GM18499 (cell line): ENCODE data around the gene ABAT.
"Not testable (repeated sequence)": the region's sequence is repeated elsewhere in the genome, so short reads cannot be mapped to it uniquely, and the experiment has no call there.

Experiments used
- ATAC-seq: cut with Tn5 transposase; IDR thresholded peaks from one replicate; pipeline ENCODE4 v1.9.1; 2021; ENCODE audit warnings: moderate number of reproducible peaks; ENCODE audit not compliant: insufficient read depth, unreplicated experiment

ABAT gene

DNA sequence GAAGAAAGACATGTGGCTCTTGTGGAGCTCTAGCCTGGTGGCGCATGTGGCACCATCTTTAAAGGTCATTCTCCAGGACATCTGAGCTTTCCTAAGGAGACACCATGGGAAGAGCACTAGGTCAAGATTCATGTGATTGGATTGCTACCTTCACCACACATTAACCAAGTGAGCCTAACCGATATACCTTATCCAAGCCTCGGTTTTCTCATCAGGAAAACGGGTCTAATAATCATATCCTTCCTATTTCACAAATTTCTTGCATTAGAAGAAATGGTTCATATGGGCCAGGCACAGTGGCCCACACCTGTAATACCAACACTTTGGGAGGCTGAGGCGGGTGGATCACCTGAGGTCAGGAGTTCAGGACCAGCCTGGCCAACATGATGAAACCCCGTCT lies 64.7 kb downstream of the ABAT start:
- ATAC-seq, result no peak

DNA sequence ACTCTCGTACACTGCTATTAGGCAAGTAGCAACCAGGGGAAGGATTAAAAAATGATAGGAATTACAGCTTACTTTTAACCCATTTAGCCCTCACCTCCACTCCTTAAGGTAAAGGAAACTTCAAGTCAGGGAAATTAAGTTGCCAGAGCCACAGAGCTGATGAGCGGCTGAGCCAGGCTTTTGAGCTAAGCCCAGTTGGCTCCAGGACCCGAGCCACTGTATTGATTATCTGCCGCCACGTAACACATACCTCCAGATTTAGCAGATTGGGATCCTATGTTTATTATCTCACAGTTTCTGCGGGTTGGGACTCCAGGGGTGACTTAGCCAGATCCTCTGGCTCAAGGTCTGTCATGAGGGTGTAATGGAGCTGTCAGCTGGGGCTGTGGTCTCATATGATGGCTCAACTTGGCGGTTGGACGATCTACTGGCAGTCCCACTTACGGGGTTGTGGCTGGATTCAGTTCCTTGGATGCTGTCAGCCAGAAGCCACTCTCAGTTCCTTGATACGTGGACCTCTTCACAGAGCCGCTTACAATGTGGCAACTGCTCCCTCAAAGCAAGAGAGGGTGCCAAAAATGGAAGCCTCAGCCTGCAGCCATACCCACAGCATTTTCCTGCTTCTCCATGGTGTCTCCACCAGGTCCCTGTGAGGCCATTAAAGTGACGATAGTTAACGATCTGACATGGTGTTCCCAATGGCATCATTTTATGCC lies 65.7 kb downstream of the ABAT start:
- no peak for ATAC-seq

GRCh38 chr16:8740775-8741355 lies 66.4 kb downstream of the ABAT start:
- ATAC-seq, result no peak

- ATAC-seq, result no peak
Measured at GRCh38 chr16:8741636-8742035, 67.2 kb downstream of the ABAT start.

DNA sequence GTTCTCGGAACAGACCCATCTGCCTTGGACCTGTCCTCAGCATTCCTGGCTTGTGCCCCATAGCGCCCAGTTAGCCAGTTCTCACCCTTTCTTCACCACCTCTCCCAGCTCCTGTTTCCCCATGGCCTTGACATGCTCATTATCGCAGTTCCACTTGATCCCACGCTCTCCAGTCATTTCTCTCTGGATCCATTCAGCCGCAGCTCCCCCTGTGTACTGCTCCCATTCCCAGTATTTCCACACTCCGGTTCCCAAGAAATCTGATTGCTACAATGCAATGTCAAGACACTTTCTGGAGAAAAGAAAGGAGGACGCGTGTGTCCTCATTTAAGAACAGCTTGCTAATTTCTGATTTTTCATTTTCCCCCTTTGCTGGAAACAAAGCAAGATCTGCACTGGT lies 67.7 kb downstream of the ABAT start:
- no peak for ATAC-seq

DNA sequence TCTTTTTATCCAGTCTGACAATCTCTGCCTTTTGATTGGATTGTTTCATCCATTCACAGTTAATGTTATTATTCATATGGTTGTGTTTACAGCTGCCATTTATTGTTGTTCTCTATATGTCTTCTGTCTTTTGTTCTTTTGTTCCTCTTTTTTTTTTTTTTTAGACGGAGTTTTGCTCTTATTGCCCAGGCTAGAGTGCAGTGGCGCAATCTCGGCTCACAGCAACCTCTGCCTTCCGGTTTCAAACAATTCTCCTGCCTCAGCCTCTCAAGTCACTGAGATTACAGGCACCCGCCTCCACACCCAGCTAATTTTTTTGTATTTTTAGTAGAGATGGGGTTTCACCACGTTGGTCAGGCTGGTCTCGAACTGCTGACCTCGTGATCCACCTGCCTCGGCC lies 74.5 kb downstream of the ABAT start:
- ATAC-seq, result not testable (repeated sequence)

DNA sequence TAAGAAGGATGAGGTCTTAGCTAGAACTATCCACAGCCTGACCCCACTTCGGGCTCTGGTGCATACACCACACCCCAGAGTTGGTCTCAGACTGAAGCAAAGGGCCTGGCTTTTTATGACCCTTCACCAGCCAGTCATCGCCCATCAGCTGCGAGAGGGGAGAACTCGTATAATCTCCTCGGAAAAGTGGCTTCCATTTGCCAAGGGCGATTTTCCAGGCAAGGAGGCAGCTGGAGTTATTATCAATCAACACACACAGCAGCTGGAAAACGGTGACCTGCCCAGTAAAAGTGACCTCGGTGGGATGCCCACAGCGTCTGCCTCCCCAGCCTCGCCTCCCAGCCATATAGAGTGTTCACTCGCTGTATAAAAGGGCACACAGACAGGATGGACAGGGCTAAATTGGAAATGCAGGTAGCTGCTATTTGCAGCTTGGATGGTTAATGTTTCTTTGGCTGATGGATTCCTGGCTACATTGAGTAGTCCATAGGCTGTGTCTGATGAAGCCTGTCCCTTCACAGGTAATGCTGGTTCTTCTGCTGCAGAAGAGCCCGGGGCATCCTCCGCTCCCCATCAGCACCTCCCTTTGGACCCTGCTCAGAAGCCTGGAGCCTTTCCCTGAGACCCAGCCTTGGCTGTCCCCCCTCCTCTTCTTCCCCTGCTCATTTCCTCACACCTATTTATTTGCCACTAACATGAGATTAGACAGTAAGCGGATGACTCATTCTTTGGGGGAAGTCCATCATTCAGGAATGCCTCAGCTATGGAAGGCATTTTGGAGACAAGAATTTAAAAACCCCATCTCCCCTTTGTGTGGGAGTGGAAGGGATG lies 77.3 kb downstream of the ABAT start:
- no peak for ATAC-seq

DNA sequence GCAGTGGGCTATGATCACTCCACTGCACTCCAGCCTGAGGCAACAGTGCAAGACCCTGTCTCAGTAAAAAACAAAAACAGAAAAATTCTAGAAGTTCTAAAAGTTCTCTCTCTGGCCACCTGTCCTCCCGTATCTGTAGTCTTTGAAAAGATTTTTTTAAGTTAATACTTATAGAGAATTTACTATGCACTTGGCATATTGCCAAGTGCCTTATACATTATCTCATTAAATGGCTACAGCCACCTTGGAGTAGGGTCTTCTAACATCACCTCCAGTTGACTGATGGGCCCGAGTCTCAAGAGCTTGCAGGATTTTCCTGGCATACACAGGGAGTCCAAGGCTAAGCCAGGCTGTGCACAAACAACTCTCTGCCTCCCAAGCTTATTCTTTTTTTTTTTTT lies 78.3 kb downstream of the ABAT start:
- no peak for ATAC-seq

DNA sequence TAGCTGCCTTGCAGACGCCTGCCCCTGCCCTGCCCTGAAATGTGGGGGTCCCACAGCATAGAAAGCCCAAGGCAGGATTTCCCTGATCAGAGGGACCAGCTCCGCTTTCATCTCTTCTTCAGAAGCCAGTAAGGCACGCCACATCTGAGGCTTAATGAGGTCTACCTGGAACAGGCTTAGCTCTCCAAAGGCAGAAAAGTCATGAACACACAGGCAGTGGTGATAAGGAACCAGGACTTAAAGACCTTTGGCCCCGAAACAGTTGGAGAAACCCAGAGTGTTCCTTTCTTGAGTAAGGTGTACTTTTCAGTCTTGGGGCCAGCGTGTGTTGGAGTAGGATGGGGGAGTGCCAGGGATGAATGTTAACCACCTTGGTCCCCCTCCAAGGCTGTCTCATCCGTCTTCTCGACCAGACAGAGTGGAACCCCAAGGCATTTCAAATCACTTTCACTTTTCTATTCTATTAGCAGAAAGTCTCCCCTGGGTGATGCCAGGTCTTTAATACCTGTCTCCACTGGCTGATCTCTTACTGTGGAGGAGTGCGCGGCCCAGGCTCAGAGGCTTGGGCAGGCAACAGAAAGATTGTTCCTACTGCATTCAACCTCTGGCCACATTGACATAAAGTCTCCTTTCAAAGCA lies 79.1 kb downstream of the ABAT start:
- no peak for ATAC-seq

GRCh38 chr16:8756755-8757154 lies 82.3 kb downstream of the ABAT start:
- ATAC-seq, result no peak

GRCh38 chr16:8758022-8758421 lies 83.6 kb downstream of the ABAT start:
- ATAC-seq, result no peak

- ATAC-seq, result no peak
Measured at GRCh38 chr16:8760021-8760420, 85.6 kb downstream of the ABAT start.

DNA sequence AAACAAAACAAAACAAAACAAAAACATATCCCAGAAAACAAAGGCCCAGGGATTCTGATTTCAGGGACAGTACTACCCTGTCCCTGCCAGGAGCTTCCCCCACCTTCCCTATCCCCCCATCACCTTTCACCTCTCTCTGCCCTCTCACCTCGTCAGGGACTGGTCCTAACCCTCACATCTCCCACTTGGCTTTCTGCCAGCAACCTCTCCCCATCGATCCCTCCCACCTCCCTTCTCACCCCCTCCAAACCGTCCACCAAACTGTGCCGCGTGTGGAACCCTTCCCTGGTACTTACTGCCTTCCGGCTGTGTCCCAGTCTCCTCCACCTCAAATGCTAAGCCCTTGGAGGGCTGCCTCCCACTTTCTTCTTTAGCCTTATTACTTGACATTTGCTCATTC lies 86.7 kb downstream of the ABAT start:
- ATAC-seq, result no peak

DNA sequence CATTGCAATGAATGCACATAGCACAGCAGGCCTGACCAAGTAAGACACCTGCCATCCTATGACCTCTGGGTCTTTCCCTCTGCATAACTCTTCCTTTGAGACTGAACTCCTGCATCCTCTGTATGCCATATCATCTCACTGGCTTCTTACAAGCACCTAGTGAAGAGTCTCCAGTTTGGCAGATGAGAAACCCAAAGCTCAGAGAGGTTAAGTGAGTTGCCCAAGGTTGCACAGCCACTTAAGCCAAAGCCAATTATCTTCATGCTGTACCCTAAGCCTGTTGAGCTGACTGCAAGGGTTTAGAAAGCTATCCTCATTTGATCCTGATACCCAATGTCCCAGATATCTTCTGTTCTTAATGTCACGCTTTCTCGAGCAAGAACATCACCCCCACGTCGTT lies 87.8 kb downstream of the ABAT start:
- ATAC-seq, result no peak

DNA sequence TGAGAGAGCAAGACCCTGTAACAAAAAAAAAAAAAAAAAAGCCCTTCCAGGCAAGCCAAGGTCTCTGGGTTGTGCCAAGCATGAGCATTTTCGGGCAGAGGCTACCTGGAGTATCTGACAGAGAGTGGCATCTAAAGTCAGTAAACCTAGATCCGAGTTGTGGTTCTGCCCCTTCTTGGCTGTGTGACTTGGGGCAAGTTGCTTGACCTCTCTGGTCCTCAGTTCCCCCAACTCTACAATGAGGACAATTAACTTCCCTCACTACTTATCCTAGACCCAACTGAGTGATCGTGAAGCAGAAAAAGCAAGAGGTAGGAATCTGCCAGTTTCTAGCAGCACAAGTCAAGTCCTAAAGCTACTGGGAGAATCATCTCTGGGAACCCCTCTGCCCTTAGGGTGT lies 88.7 kb downstream of the ABAT start:
- ATAC-seq, result no peak

DNA sequence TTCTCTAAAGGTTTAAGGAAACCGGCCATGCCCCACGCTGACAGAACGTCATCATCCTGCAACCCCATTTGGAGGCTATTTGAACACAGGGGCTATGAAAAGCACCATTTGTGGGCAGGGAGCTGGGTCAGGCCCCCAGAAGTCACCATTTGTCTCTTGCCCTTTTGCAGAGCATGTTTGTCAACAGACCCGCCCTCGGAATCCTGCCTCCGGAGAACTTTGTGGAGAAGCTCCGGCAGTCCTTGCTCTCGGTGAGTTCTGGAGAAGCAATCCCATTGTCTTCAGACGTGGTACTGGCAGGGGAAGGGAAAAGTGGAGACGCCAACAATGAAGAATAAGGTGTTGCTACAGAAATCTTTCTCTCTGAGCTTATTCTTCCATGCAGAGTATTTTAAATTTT lies 89.5 kb downstream of the ABAT start:
- ATAC-seq, result no peak

DNA sequence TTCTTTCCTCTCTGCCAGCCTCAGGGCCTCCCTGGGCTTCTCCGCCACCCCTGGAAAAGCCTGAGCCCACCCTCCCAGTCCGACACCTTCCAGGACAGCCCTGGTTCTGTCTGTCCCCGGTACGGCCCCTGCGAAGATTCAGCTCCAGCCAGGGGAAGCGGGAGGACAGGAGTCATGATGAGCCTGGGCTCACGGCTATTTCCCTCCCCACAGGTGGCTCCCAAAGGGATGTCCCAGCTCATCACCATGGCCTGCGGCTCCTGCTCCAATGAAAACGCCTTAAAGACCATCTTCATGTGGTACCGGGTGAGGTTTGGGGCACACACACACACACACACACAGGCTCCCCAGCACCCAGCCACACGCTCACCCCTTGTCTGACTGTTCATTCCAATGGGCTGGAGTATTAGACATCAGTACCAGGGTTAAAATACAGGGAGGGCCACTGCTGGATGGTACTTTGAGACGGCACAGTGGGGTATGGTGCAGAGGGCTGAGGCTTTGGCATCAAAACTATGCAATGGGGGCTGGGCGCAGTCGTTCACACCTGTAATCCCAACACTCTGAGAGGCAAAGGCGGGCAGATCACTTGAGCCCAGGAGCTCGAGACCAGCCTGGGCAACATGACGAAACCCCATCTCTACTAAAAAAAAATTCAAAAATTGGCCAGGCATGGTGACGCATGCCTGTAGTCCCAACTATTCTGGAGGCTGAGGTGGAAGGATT lies 90.3 kb downstream of the ABAT start:
- ATAC-seq, result no peak

DNA sequence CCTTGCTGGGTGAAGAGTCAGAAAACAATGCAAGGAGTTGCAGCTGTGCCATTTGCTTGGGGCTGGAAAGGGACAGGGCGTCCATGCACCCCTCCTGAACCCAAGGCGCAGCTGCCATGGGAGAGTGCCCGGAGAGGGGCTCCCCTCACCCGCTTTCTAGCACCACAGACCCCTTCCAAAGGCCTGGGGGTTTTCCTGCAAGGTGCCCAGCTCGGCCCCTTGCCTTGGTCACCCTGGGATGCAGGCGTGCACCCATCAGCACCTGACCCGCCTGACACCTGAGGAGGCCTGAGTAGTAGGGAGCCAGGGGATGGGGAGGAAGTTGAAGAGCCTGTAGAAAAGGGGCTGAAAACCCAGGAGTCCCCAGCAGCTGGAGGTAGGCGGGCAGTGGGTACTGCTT lies 92.8 kb downstream of the ABAT start:
- ATAC-seq, result no peak

GRCh38 chr16:8768283-8768682 lies 93.9 kb downstream of the ABAT start:
- ATAC-seq, result no peak

GRCh38 chr16:8768692-8769091 lies 94.3 kb downstream of the ABAT start:
- ATAC-seq, result no peak
